Astrocyte of the cerebellum (primary cell): Measurements from ENCODE around the gene SLC38A6.

ENCODE experiments used
- DNase-seq: peaks from one replicate; pipeline ENCODE4 v3.0.0-alpha.2; 2011; ENCODE audit warnings: low read depth
- H3K4me3 ChIP-seq: 2 replicates; pipeline ENCODE4 v1.5.1; 2011; ENCODE audit warnings: mild to moderate bottlenecking, low read depth, low read length, moderate library complexity
- in situ Hi-C: cut with HindIII; loops from 2 replicates; pipeline ENCODE4 v1.10.0; 2017; ENCODE audit warnings: low sequenced_read_pairs
- TF ChIP-seq, protein P1 (sequence below): IDR thresholded peaks from 2 replicates; pipeline ENCODE4 v1.5.1; 2012; ENCODE audit warnings: low read length, low read depth, moderate library complexity, mild to moderate bottlenecking; ENCODE audit errors: missing control alignments

The SLC38A6 gene

GRCh38 chr14:60964904-60965303 is 16.1 kb upstream of the SLC38A6 start:
- in situ Hi-C loops: no loop called here
- TF ChIP-seq, protein P1, sequence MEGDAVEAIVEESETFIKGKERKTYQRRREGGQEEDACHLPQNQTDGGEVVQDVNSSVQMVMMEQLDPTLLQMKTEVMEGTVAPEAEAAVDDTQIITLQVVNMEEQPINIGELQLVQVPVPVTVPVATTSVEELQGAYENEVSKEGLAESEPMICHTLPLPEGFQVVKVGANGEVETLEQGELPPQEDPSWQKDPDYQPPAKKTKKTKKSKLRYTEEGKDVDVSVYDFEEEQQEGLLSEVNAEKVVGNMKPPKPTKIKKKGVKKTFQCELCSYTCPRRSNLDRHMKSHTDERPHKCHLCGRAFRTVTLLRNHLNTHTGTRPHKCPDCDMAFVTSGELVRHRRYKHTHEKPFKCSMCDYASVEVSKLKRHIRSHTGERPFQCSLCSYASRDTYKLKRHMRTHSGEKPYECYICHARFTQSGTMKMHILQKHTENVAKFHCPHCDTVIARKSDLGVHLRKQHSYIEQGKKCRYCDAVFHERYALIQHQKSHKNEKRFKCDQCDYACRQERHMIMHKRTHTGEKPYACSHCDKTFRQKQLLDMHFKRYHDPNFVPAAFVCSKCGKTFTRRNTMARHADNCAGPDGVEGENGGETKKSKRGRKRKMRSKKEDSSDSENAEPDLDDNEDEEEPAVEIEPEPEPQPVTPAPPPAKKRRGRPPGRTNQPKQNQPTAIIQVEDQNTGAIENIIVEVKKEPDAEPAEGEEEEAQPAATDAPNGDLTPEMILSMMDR: no peak
- H3K4me3 ChIP-seq: no peak overlapping the region
- DNase-seq: no peak

- DNase-seq: peak; percentile 76
- no peak overlapping the region for H3K4me3 ChIP-seq
- TF ChIP-seq, protein P1: no peak
- in situ Hi-C loops: no loop called here
Measured at GRCh38 chr14:60965402-60965801, 15.6 kb upstream of the SLC38A6 start.

DNA sequence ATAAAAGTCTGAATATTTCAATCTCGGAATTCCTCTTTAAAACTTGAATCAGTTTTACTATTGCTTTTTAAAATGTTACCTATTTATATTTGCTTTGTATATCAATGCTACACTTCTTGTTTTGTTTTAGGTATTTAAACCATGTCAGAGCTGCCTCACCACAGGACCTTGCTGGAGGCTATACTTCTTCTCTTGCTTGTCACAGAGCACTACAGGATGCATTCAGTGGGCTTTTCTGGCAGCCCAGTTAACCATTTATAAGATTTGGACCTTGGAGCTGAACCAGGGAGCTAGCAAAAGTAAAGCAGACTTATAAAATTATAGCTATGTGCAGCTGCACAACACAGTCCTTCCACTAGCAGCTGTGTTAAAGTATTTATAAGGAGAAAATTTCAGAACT is 12.9 kb upstream of the SLC38A6 start:
- no peak for DNase-seq
- TF ChIP-seq, protein P1: no peak
- H3K4me3 ChIP-seq: no peak overlapping the region
- in situ Hi-C loops: no loop called here

GRCh38 chr14:60968671-60969070 is 12.4 kb upstream of the SLC38A6 start:
- in situ Hi-C loops: no loop called here
- TF ChIP-seq, protein P1: no peak
- DNase-seq: no peak
- no peak overlapping the region for H3K4me3 ChIP-seq

DNA sequence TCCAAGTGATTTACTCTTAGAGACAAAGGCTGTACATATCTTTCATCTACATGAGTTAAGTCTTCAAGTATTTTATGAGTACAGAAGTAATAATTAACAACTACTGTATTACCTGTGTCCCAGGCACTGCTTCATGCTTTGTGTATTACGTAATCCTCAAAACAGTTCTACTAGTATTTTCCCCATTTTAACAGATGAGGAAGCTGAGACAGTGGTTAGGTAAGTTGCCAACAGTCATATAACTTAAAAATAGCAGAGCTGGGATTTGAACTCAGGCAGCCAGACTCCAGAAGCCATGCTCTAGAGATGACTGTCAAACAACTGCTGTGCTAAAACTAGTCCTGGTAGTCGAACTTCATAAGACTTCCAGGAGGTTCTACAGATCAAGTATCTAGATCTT is 10.9 kb upstream of the SLC38A6 start:
- DNase-seq: no peak
- no peak overlapping the region for H3K4me3 ChIP-seq
- TF ChIP-seq, protein P1: no peak
- in situ Hi-C loops: no loop called here

DNA sequence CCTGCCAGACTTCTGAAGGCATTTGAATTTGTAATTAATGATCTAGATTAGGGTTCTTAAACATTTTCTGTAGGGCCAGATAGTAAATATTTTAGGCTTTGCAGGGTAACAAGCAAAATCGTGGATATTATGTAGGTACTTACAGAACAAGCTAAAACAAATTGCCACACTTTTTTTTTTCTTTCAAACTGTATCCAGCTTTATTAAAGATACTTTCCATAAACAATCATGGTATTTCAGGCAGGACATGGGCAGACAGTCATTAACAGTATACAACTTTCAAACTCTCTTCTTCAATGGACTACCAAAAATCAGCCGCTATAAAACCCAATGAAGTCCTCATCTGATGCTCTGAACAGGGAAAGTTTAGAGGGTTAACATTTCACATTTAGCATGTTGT is 9.8 kb upstream of the SLC38A6 start:
- in situ Hi-C loops: no loop called here

More for the DNA sequence above, 9.8 kb upstream of the SLC38A6 start:
- H3K4me3 ChIP-seq: no peak overlapping the region
- TF ChIP-seq, protein P1: no peak
- no peak for DNase-seq
